ENCODE data around the gene ZNF423.

The ZNF423 gene

GRCh38 chr16:49747654-49748053 is 108.3 kb downstream of the ZNF423 start:
- peak; percentile 33 for DNase-seq

DNA sequence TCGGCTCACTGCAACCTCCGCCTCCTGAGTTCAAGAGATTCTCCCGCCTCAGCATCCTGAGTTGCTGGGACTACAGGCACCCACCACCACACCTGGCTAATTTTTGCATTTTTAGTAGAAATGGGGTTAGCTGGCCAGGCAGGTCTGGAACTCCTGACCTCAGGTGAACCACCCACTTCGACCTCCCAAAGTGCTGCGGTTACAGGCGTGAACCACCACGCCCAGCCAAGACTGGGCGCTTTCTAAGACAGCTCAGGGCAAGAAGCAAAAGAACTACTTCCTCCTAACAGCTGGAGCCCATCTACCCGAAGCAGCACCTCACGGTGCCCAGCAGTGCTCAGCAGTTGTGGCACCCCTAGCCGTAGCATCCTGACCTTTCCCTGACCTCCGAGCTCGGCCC is 109.4 kb downstream of the ZNF423 start:
- peak; percentile 81 for DNase-seq

GRCh38 chr16:49745311-49745747 is 110.6 kb downstream of the ZNF423 start:
- DNase-seq, result no peak

GRCh38 chr16:49744244-49745220 is 111.4 kb downstream of the ZNF423 start:
- DNase-seq, result no peak

DNA sequence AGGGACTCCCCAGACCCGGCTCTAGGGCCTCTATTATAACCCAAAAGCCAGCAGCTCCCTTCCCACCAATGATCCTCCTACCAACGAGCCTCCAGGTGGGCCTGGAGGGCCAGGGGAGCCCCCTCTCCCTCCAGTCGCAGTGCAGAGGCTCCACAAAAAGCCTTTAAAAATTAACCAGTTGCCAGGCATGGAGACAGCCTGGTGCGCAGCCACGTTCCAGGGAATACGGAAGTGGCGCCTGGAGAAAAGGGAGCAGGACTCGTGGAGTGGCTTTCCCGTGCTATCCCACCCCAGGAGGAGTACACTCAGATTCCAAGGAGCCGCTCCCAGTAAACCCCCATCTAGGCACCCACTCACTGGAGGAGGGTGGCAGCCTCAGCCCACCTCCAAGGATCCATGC is 112.3 kb downstream of the ZNF423 start:
- no peak for DNase-seq

- DNase-seq, result no peak
These were observed 112.8 kb downstream of the ZNF423 start for GRCh38 chr16:49743203-49743464.

DNA sequence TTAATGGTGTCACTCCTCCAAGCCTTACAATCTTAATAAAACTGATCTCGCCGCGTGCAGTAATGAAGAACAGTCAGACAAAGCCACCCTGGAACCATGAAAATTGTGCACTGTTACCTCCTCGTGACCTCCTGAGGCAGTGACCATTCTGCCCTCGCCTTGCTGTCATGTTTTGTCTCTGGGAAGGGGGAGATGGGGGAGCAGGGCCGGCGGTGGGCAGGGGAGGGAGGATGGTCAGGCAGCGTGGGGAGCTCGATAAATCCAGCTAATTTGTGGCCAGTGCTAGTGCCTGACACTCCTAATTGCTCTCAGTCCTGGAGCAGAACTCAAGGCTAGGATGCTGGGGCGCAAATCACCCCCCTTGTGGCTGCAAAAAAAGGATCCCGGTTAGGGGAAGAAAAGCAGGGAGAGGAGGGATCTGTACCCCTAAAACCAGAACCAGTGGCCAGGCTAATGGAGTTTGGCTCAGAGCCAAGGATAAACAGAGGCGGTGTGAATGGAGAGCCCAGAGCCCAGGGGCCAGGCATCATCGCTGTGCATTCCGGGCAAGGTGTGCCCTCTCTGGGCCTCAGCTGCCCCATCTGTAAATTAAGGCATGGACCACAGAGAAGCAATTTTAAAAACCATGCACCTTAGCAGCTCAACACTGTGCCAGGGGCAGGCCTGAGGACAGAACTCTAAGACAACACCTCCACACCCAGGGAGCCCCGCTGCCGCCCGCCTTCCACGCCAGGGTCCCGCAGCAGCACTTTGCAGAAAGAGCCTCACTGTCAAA is 113.3 kb downstream of the ZNF423 start:
- no peak for DNase-seq

DNA sequence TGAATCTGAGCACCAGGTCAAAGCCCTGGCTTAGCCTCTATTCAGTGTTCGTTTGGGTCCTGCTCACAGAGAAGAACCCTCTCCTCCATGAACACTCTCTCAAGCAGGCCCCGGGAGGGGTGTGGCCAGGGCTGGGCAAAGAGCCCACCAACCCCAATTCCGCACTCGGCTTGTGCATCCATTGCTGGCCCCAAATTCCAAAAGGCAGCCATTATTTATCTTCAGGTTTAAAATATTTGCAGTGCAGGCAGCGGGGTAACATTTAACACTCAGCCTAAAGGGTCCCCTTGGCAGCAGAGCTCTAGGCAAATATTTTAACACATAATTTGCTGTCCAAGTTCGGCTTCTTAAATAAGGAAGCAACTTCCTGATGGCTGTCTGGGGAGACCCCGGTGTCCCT is 115.7 kb downstream of the ZNF423 start:
- no peak for DNase-seq

- peak; percentile 39 for DNase-seq
These were observed 116.5 kb downstream of the ZNF423 start for GRCh38 chr16:49739381-49739780.

GRCh38 chr16:49738832-49739231 is 117.1 kb downstream of the ZNF423 start:
- no peak for DNase-seq

GRCh38 chr16:49738001-49738400 is 117.9 kb downstream of the ZNF423 start:
- DNase-seq, result no peak

DNA sequence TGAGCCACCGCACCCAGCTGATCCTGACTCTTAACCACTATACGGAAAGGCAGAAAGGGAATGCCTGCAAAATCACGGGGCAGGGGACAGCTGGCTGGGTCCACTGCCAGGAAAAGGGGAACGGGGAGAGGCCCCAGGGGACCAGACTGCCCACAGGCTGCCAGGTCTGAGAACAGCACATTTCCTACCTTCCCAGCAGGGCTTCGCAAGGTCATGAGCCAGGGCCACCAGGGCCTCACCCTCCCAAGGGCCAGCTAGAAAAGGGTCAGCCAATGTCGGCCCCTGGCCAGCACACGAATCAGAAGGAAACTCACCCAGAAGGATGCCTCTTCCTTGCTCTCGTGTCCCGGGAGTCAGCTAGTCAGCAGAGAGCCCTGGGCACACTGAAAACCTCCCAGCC is 118.4 kb downstream of the ZNF423 start:
- no peak for DNase-seq

DNA sequence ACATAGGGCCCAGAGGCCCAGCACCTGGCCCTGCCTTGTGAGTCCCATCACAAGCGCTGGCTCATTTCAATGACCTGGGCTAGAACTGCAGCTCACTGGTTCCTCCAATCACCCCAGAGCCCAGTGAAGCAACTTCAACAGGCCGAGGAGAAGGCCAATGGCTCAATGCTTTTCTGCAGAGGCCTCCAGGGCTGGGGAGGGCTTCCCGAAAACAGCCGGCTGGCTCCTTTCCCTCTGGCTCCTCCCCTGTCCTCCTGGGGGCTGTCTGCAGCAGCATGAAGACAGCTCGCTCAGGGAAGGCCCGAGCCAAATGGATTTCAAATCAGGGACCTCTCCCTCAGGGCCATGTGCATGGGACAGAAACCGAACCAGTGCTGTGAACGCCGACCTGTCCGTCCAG is 121.6 kb downstream of the ZNF423 start:
- no peak for DNase-seq

DNA sequence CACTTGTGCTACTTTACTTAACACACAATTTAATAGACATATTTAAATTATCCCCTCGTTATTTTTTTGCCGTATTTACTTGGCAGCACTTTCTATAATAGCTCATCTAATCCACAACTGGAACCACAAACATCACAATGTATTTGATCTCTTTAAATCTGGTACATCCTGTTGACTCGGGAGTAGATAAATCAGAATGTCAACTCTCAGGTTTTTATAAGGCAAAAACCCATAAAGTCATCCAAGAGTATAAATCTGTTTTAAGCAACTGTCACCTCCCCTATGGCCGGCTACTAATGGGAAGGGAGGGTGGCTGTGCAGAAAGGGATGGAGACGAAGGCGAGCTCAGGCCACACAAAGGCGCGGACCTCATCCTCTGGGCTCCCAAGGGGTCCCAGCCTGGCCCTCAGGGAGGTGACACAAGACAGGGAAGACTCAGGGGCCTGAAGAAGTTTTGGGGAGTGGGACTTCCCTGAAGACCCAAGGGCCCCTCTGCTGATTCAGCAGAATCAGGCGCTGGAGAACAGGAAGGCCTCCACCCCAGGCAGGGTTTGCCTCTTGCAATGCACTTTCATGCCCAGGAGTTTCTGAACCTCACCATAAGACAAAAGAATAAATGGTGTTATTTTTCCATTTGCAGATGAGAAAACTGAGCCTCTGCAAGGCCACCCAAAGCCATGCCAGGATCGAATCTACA is 122.5 kb downstream of the ZNF423 start:
- no peak for DNase-seq

- DNase-seq, result no peak
These were observed 124.0 kb downstream of the ZNF423 start for GRCh38 chr16:49731911-49732310.

DNA sequence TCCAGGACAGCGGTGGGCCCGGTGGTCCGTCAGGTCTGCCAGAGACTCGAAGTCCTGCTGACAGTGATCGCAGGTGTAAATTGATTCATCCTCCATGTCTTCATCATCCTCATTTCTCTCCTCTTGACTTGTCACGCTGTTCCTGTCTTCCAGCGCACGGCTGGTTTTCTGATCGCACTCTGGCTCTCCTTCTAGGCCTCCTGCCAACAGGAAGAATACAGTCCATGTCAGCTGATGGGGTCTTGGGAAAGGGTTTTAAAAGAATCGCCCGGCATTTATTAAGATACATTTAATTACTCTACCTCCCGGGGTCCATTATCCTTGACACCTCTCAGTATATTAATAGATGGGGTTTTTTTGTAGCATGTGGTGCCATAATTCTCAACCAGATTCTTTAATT is 125.1 kb downstream of the ZNF423 start:
- DNase-seq, result no peak

DNA sequence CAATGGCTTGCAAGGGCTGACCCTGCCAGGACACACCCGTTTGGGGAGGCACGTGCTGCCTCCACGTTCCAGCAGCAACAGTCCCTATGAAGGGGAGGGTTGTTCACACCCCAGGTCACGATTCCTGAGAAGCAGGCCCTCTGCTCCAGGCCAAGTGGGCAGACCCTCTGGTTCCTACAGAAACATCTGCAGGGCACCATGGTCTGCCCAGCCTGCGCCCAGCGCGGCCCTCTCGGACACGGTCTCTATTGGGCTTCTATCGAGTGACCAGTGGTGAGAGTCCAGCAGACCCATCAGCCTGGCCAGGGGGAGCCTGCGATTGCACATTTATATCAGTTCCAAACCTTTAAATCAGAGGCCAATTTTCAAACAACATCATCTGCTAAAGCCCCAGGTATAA is 128.3 kb downstream of the ZNF423 start:
- no peak for DNase-seq

GRCh38 chr16:49726155-49726554 is 129.8 kb downstream of the ZNF423 start:
- DNase-seq, result peak; percentile 58

GRCh38 chr16:49725651-49726050 is 130.3 kb downstream of the ZNF423 start:
- DNase-seq, result no peak

- DNase-seq, result no peak
These were observed 131.1 kb downstream of the ZNF423 start for GRCh38 chr16:49724774-49725173.

GRCh38 chr16:49723310-49723709 is 132.6 kb downstream of the ZNF423 start:
- DNase-seq, result no peak

GRCh38 chr16:49720225-49720624 is 135.7 kb downstream of the ZNF423 start:
- no peak for DNase-seq

GRCh38 chr16:49717689-49718088 is 138.2 kb downstream of the ZNF423 start:
- DNase-seq, result no peak
